ENCODE data around the gene TGFBR3L. TPM values are rescaled to one million over a fixed set of nuclear protein-coding genes. Genes with fewer than 3 reads are reported as not detected.
"Not testable (repeated sequence)": the region's sequence is repeated elsewhere in the genome, so short reads cannot be mapped to it uniquely, and the experiment has no call there.

TGFBR3L gene
- total RNA-seq, 2 experiments from 2014 or later: 7.6 to 9.3 TPM

DNA sequence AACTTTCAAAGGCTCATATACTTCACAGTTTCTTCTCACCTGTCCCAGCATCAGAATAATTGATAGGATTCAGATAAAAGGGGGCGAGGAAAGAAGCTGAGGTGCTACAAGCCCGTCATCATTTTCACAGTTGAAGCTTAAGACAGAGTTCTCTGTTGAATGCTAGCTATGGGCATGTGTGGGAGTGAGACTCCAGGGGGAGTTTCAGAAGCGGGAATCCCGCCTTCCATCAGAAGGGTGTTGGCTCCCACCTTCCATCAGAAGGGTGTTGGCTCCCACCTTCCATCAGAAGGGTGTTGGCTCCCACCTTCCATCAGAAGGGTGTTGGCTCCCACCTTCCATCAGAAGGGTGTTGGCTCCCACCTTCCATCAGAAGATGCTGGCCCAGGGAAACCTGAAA lies 46.5 kb downstream of the TGFBR3L start:
- POLR2A ChIA-PET: not testable (repeated sequence)
- CTCF ChIA-PET: interaction anchor here (0.9 to 1.6 kb wide), 2 partner anchors 14 to 17 kb away, joined by 3 read pairs; no protein-coding TSS in a partner anchor

DNA sequence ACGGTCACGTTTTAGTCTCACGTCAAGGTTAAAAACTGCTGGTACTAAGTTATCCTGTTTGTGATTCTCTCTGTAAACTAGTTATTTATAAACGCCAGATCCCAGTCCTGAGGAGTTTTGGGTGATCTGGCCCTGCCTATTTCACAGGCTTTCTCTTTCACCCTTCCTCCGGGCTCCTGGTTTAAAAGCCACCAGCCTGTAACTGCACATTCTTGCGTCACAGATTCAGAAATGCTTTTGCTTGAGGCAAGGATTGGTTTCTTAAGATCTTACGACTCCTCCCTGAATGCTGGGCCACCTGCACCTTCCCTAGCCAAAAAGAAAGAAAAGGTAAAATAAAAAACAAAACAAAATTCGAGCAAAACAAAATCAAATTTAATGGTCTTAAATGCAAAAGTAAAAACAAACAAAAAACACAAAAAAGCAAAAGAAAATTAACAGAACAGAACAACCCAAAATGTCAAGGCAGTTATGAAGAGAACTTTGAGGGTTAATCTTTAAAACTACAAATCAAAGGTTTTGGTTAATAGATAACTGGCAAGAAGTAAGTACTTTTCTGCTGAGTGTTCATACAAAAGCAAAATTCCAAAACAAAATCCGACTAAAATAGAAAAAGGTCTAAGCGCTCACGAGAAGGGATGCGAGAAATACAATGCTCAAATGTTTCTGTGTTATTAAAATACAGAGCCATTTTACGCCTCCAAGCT lies 47.4 kb downstream of the TGFBR3L start:
- ChIA-PET CTCF (no interaction called here), POLR2A (no interaction called here)

DNA sequence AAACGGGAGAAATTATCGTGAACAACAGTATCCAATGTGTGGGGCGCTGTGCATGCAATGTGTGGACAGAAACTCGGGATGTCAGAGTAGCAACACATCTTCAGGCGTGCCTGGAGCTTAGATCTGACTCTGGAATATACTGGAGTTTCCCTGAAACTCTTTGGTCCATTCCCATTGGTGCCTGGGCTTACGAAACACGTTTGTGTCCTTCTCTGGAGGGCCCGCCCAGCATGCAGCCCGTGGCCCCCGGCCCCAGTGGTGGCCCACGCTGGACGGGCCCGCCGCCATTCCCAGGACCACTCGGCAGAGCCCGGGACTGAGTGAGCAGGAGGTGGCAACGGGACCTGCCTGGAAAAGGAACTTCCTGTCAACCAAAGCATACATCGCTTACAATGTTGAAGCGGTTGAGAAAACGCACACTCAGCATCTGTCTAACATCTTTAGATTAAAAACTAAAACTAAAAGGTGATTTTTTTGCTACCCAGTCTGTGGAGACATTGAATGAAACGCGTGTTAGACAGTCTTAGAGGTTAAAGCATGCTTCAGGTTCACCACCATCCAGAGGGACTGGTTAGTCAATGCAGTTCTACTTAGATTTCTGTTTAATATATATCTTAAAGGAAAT lies 48.1 kb downstream of the TGFBR3L start:
- POLR2A ChIA-PET: no interaction called here
- CTCF ChIA-PET: no interaction called here

DNA sequence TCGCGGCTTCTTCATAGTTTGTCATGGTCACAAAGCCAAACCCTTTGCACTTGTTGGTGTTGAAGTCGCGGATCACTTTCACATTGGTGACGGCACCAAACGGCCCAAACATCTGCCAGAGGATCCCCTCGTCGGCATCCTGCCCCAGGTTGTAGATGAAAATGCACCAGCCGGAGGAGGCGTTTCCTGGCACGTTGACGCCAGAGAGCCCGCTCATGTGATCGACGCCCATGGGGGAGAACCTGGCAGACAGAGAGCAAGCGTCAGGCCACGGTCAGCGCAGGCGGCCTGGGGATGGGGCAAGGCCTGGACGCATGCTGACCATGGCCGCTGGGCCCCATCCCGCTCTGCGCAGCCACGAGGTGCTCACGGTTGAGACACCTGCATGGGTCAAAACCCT lies 48.9 kb downstream of the TGFBR3L start:
- POLR2A ChIA-PET: no interaction called here
- CTCF ChIA-PET: no interaction called here

- ChIA-PET CTCF (no interaction called here), POLR2A (no interaction called here)
Measured at GRCh38 chr19:7965259-7965841, 50.7 kb downstream of the TGFBR3L start.

GRCh38 chr19:7965921-7966665 lies 51.5 kb downstream of the TGFBR3L start:
- POLR2A ChIA-PET: no interaction called here
- CTCF ChIA-PET: no interaction called here

GRCh38 chr19:7968008-7968795 lies 53.6 kb downstream of the TGFBR3L start:
- CTCF ChIA-PET: no interaction called here
- POLR2A ChIA-PET: interaction anchor here (0.6 kb wide), 1 partner anchor 26 kb away, joined by 3 read pairs; no protein-coding TSS in a partner anchor

Other genes with a start within 250 kb of the TGFBR3L start
- gene RETN, start 245.8 kb upstream of the TGFBR3L start, total RNA-seq: not detected
- not detected for gene MCEMP1, start 237.7 kb upstream of the TGFBR3L start, total RNA-seq
- gene TRAPPC5, start 234.0 kb upstream of the TGFBR3L start, total RNA-seq: 10 to 100 TPM; 71.1 to 73.2 TPM
- gene FCER2, start 212.7 kb upstream of the TGFBR3L start, total RNA-seq: 1 to 10 TPM; 1.8 to 2.5 TPM
- gene CLEC4G, start 182.7 kb upstream of the TGFBR3L start, total RNA-seq: not detected
- gene CD209, start 167.3 kb upstream of the TGFBR3L start, total RNA-seq: not detected
- not detected for gene CLEC4M, start 151.6 kb upstream of the TGFBR3L start, total RNA-seq
- gene EVI5L, start 84.6 kb upstream of the TGFBR3L start, total RNA-seq: 1 to 10 TPM; 5.3 to 6.0 TPM
- gene PRR36, start 40.4 kb upstream of the TGFBR3L start, total RNA-seq: under 1 TPM; 0.06 to 0.17 TPM
- gene LRRC8E, start 26.3 kb upstream of the TGFBR3L start, total RNA-seq: not detected
- 10 to 100 TPM; 34.9 to 35.7 TPM for gene MAP2K7, start 11.0 kb upstream of the TGFBR3L start, total RNA-seq
- 10 to 100 TPM; 16.4 to 17.3 TPM for gene SNAPC2, start 5.5 kb downstream of the TGFBR3L start, total RNA-seq
- gene CTXN1, start 11.3 kb downstream of the TGFBR3L start, total RNA-seq: under 1 TPM; 0.69 to 0.91 TPM
- 100 to 1,000 TPM; 115 to 118 TPM for gene TIMM44, start 28.8 kb downstream of the TGFBR3L start, total RNA-seq
- gene ELAVL1, start 90.8 kb downstream of the TGFBR3L start, total RNA-seq: 100 to 1,000 TPM; 166 to 169 TPM
- not detected for gene CCL25, start 137.9 kb downstream of the TGFBR3L start, total RNA-seq
- gene FBN3, start 234.8 kb downstream of the TGFBR3L start, total RNA-seq: not detected